GM19452 (cell line): ENCODE results near the gene PTPRU.
"Not testable (repeated sequence)": the region's sequence is repeated elsewhere in the genome, so short reads cannot be mapped to it uniquely, and the experiment has no call there.

Experiments used
- ATAC-seq: cut with Tn5 transposase; IDR thresholded peaks from one replicate; pipeline ENCODE4 v1.9.1; 2021; ENCODE audit not compliant: unreplicated experiment

Gene PTPRU

GRCh38 chr1:29285771-29286170 is 49.4 kb downstream of the PTPRU start:
- no peak for ATAC-seq

GRCh38 chr1:29286194-29286767 is 50.0 kb downstream of the PTPRU start:
- ATAC-seq, result no peak

GRCh38 chr1:29289493-29289892 is 53.2 kb downstream of the PTPRU start:
- no peak for ATAC-seq

GRCh38 chr1:29290414-29290985 is 54.2 kb downstream of the PTPRU start:
- no peak for ATAC-seq

GRCh38 chr1:29291756-29292155 is 55.4 kb downstream of the PTPRU start:
- no peak for ATAC-seq

GRCh38 chr1:29292344-29292743 is 56.0 kb downstream of the PTPRU start:
- ATAC-seq, result no peak

- no peak for ATAC-seq
These were observed 61.1 kb downstream of the PTPRU start for GRCh38 chr1:29297450-29297849.

- no peak for ATAC-seq
These were observed 61.9 kb downstream of the PTPRU start for GRCh38 chr1:29298246-29298645.

GRCh38 chr1:29299446-29299845 is 63.1 kb downstream of the PTPRU start:
- no peak for ATAC-seq

- not testable (repeated sequence) for ATAC-seq
These were observed 65.4 kb downstream of the PTPRU start for GRCh38 chr1:29301732-29302131.

GRCh38 chr1:29303201-29304024 is 67.1 kb downstream of the PTPRU start:
- no peak for ATAC-seq

GRCh38 chr1:29304025-29304684 is 67.8 kb downstream of the PTPRU start:
- no peak for ATAC-seq

GRCh38 chr1:29305943-29306342 is 69.6 kb downstream of the PTPRU start:
- ATAC-seq, result no peak

- ATAC-seq, result no peak
These were observed 70.3 kb downstream of the PTPRU start for GRCh38 chr1:29306471-29307140.

GRCh38 chr1:29309075-29309474 is 72.8 kb downstream of the PTPRU start:
- no peak for ATAC-seq

GRCh38 chr1:29309621-29310020 is 73.3 kb downstream of the PTPRU start:
- ATAC-seq, result no peak

- no peak for ATAC-seq
These were observed 74.4 kb downstream of the PTPRU start for GRCh38 chr1:29310616-29311180.

- ATAC-seq, result no peak
These were observed 75.2 kb downstream of the PTPRU start for GRCh38 chr1:29311352-29312030.

GRCh38 chr1:29312469-29313461 is 76.4 kb downstream of the PTPRU start:
- ATAC-seq, result no peak
